H1 (cell line): ENCODE measurements around the gene PLEKHM1. TPM values are rescaled to one million over a fixed set of nuclear protein-coding genes. Genes with fewer than 3 reads are reported as not detected.

Source experiments
- CTCF ChIA-PET: fragments of 300-600 bp; sonication (Branson Sonifier 250); formaldehyde crosslinking; loops from one replicate; lab custom pipeline; 2021; ENCODE audit not compliant: partially characterized antibody; lab: Charles Lee
- POLR2A ChIA-PET: fragments of 300-600 bp; sonication (Branson Sonifier 250); formaldehyde crosslinking; loops from one replicate; lab custom pipeline; 2021; ENCODE audit warnings: inconsistent platforms; ENCODE audit not compliant: partially characterized antibody; lab: Charles Lee
- DNase-seq, 2 experiments: peaks; one replicate each; pipeline versions ENCODE4 v3.0.0 to v3.0.0-alpha.2; 2010 to 2022; ENCODE audit warnings: low spot score in 2 of 2, low read depth in 1 of 2, mixed read lengths in 1 of 2
- FAIRE-seq: peaks from 2 replicates; lab custom pipeline; 2011; peaks lifted over from hg19 to GRCh38; lab: Jason Lieb, UNC
- H2AFZ ChIP-seq: 2 replicates; pipeline ENCODE4 v1.8.1; 2012; ENCODE audit warnings: low read length, inconsistent platforms
- H2AK5ac ChIP-seq: 2 replicates; pipeline ENCODE4 v1.6.1; 2013; ENCODE audit warnings: low read depth, low read length
- H2BK120ac ChIP-seq: replicated peaks from 2 replicates; pipeline ENCODE3; 2013; ENCODE audit warnings: low read depth, low read length, inconsistent platforms
- H2BK12ac ChIP-seq: 2 replicates; pipeline ENCODE4 v1.6.1; 2013; ENCODE audit warnings: low read depth, low read length
- H2BK15ac ChIP-seq: 2 replicates; pipeline ENCODE4 v1.6.1; 2013; ENCODE audit warnings: low read length
- H2BK20ac ChIP-seq: 2 replicates; pipeline ENCODE4 v1.6.1; 2013; ENCODE audit warnings: low read length
- H2BK5ac ChIP-seq: 2 replicates; pipeline ENCODE4 v1.6.1; 2013; ENCODE audit warnings: low read depth, low read length
- H3K14ac ChIP-seq: 2 replicates; pipeline ENCODE4 v1.6.1; 2013; ENCODE audit warnings: inconsistent platforms; ENCODE audit not compliant: insufficient read length
- H3K18ac ChIP-seq: 2 replicates; pipeline ENCODE4 v1.6.1; 2013; ENCODE audit warnings: low read length; ENCODE audit errors: extremely low read depth
- H3K23ac ChIP-seq: 2 replicates; pipeline ENCODE4 v1.6.1; 2013; ENCODE audit warnings: inconsistent platforms; ENCODE audit not compliant: insufficient read length
- H3K23me2 ChIP-seq: 2 replicates; pipeline ENCODE4 v1.6.1; 2013; ENCODE audit warnings: low read depth, low read length
- H3K27ac ChIP-seq: 2 replicates; pipeline ENCODE4 v1.6.1; 2011; ENCODE audit warnings: low read depth, low read length, inconsistent platforms
- H3K27me3 ChIP-seq, 4 experiments: replicated peaks in 1 of 4; 1 replicate in 1 of 4; 2 replicates in 3 of 4; pipeline versions ENCODE4 v1.6.1 to v1.8.1; 2011 to 2013; ENCODE audit warnings: low read length in 3 of 4, mild to moderate bottlenecking in 3 of 4, inconsistent platforms in 2 of 4, mixed read lengths in 2 of 4, moderate library complexity in 1 of 4; ENCODE audit not compliant: control insufficient read depth in 3 of 4, insufficient read depth in 3 of 4; ENCODE audit errors: extremely low read depth in 1 of 4
- H3K36me3 ChIP-seq, 4 experiments: 2 replicates each; pipeline versions ENCODE4 v1.6.1 to v1.8.1; 2011 to 2013; ENCODE audit warnings: mild to moderate bottlenecking in 4 of 4, low read length in 3 of 4, moderate library complexity in 2 of 4, control low read depth in 1 of 4, inconsistent platforms in 1 of 4; ENCODE audit not compliant: insufficient read depth in 4 of 4, control insufficient read depth in 2 of 4
- H3K4ac ChIP-seq: replicated peaks from 2 replicates; pipeline ENCODE3; 2013; ENCODE audit warnings: low read length, low read depth, mixed read lengths, inconsistent platforms; ENCODE audit not compliant: insufficient read length
- H3K4me1 ChIP-seq, 4 experiments: replicated peaks in 1 of 4; 1 replicate in 1 of 4; 2 replicates in 3 of 4; pipeline versions ENCODE4 v1.6.1 to v1.8.1; 2011 to 2013; ENCODE audit warnings: low read length in 3 of 4, inconsistent platforms in 2 of 4, mixed read lengths in 1 of 4; ENCODE audit not compliant: insufficient read depth in 4 of 4, control insufficient read depth in 3 of 4
- H3K4me2 ChIP-seq, 2 experiments: 2 replicates each; pipeline versions ENCODE4 v1.6.1 to v1.8.1; 2011 to 2013; ENCODE audit warnings: low read depth in 2 of 2, low read length in 2 of 2, control low read depth in 1 of 2, inconsistent platforms in 1 of 2, mild to moderate bottlenecking in 1 of 2; ENCODE audit not compliant: insufficient read depth in 1 of 2
- H3K4me3 ChIP-seq, 4 experiments: fragments of 200-600, 300-600 bp in 1 of 4; sonication (generic), shearing (Covaris generic), sonication (Bioruptor Twin) in 1 of 4; 2 replicates each; pipeline versions ENCODE4 v1.5.1 to v1.8.1; 2011 to 2016; ENCODE audit warnings: low read length in 4 of 4, low read depth in 3 of 4, control low read depth in 2 of 4, inconsistent platforms in 2 of 4, mild to moderate bottlenecking in 2 of 4, mixed read lengths in 1 of 4, moderate library complexity in 1 of 4; ENCODE audit not compliant: insufficient read depth in 2 of 4; ENCODE audit errors: extremely low read depth in 1 of 4
- H3K56ac ChIP-seq: replicated peaks from 2 replicates; pipeline ENCODE3; 2013; ENCODE audit warnings: low read depth, mild to moderate bottlenecking, mixed read lengths, low read length, inconsistent platforms; ENCODE audit not compliant: insufficient read length
- H3K79me1 ChIP-seq: 2 replicates; pipeline ENCODE4 v1.6.1; 2013; ENCODE audit warnings: low read depth, low read length, control low read depth
- H3K79me2 ChIP-seq, 2 experiments: 2 replicates each; pipeline versions ENCODE4 v1.6.1 to v1.8.1; 2012 to 2013; ENCODE audit warnings: low read length in 2 of 2, mild to moderate bottlenecking in 2 of 2, inconsistent platforms in 1 of 2; ENCODE audit not compliant: insufficient read depth in 2 of 2, control insufficient read depth in 1 of 2
- H3K9ac ChIP-seq, 4 experiments: replicated peaks in 1 of 4; 1 replicate in 1 of 4; 2 replicates in 3 of 4; pipeline versions ENCODE4 v1.6.1 to v1.8.1; 2011 to 2013; ENCODE audit warnings: low read depth in 3 of 4, low read length in 3 of 4, control low read depth in 2 of 4, mild to moderate bottlenecking in 2 of 4, moderate library complexity in 2 of 4, inconsistent platforms in 1 of 4; ENCODE audit errors: extremely low read depth in 1 of 4
- H3K9me3 ChIP-seq, 2 experiments: 2 replicates each; pipeline versions ENCODE4 v1.6.1 to v1.8.1; 2012 to 2013; ENCODE audit warnings: mild to moderate bottlenecking in 2 of 2, moderate library complexity in 2 of 2, control low read depth in 1 of 2, inconsistent platforms in 1 of 2, low read depth in 1 of 2, low read length in 1 of 2, mixed read lengths in 1 of 2; ENCODE audit not compliant: insufficient read depth in 2 of 2
- H4K20me1 ChIP-seq, 2 experiments: replicated peaks in 1 of 2; 2 replicates each; pipeline versions ENCODE3 to v1.8.1; 2011 to 2013; ENCODE audit warnings: inconsistent platforms in 2 of 2, low read length in 2 of 2, mild to moderate bottlenecking in 1 of 2; ENCODE audit not compliant: insufficient read depth in 2 of 2, control insufficient read depth in 1 of 2
- H4K5ac ChIP-seq: 2 replicates; pipeline ENCODE4 v1.6.1; 2013; ENCODE audit warnings: low read length, low read depth, mixed read lengths, inconsistent platforms; ENCODE audit not compliant: insufficient read length
- H4K8ac ChIP-seq: 2 replicates; pipeline ENCODE4 v1.8.0; 2013; ENCODE audit warnings: mild to moderate bottlenecking, moderate library complexity, low read length, inconsistent platforms; ENCODE audit not compliant: insufficient read depth; ENCODE audit errors: extremely low read depth
- H4K91ac ChIP-seq: replicated peaks from 2 replicates; pipeline ENCODE3; 2013; ENCODE audit warnings: low read length, mixed read lengths, inconsistent platforms; ENCODE audit not compliant: insufficient read length
- JUND ChIP-seq: IDR thresholded peaks from 2 replicates; pipeline ENCODE4 v1.6.1; 2011; ENCODE audit warnings: mild to moderate bottlenecking, improper control_type of control experiment, low read length
- KDM4A ChIP-seq: IDR thresholded peaks from one replicate; pipeline ENCODE4 v1.7.1; 2012; ENCODE audit warnings: low read depth, mild to moderate bottlenecking, moderate library complexity, low read length, inconsistent platforms; ENCODE audit not compliant: severe bottlenecking
- TAF7 ChIP-seq: optimal IDR thresholded peaks from 2 replicates; pipeline ENCODE3; 2011; ENCODE audit warnings: low read depth, mild to moderate bottlenecking, inconsistent platforms, low read length, moderate library complexity, borderline replicate concordance
- TEAD4 ChIP-seq: IDR thresholded peaks from 2 replicates; pipeline ENCODE4 v1.6.1; 2012; ENCODE audit warnings: low read depth, low read length, inconsistent platforms, mixed read lengths
- WGBS, 2 experiments: shearing (Covaris generic) in 1 of 2; methylation state at CpG; one replicate each; pipeline versions ENCODE4 v1.1.6 to v1.1.7; 2013 to 2015; ENCODE audit warnings: low lambda C conversion rate in 2 of 2, mixed read lengths in 2 of 2, inconsistent platforms in 1 of 2, low coverage in 1 of 2, missing lambda C conversion rate in 1 of 2; ENCODE audit not compliant: insufficient replicate concordance in 2 of 2, insufficient coverage in 1 of 2, insufficient read length in 1 of 2; ENCODE audit errors: extremely low coverage in 1 of 2, missing lambda C conversion rate in 1 of 2; 5-methylcytosine and 5-hydroxymethylcytosine counted together
- polyA plus RNA-seq, 7 experiments: library from polyadenylated mRNA; depleted of rRNA in 3 of 7; stranded (reverse) in 5 of 7; unstranded in 2 of 7; fragments of >200 nt in 5 of 7; fragments of 200-250 nt in 2 of 7; gene quantifications; 1 replicate in 5 of 7; 2 replicates in 1 of 7; 4 replicates in 1 of 7; pipeline versions ENCODE4 v1.2.1 to v1.2.3, GENCODE V29; 2011 to 2013; ENCODE audit warnings: missing spikeins in 2 of 7, mixed read lengths in 2 of 7
- total RNA-seq: library from RNA; stranded (reverse); fragmentation: NEBNext Ultra II Directional; extraction: Animal tissue kit (Norgen Biotek cat#: 25700); gene quantifications from 2 replicates; pipeline ENCODE4 v1.2.1, GENCODE V29; 2021
- TF ChIP-seq, protein P1 (sequence below), 3 experiments: IDR thresholded peaks; 1 replicate in 2 of 3; 2 replicates in 1 of 3; pipeline versions ENCODE4 v1.5.1 to v1.6.1; 2011; ENCODE audit warnings: low read length in 3 of 3, mild to moderate bottlenecking in 3 of 3, inconsistent platforms in 2 of 3, low read depth in 1 of 3, moderate library complexity in 1 of 3; ENCODE audit not compliant: insufficient read depth in 1 of 3; ENCODE audit errors: control extremely low read depth in 1 of 3
- TF ChIP-seq, protein P2 (sequence below): IDR thresholded peaks from 2 replicates; pipeline ENCODE4 v1.6.1; 2012; ENCODE audit warnings: low read length, inconsistent platforms

Gene PLEKHM1
- total and polyA plus RNA-seq, 2 of the 8 experiments (the other 6 are each of a cell fraction or from before 2014, with no cell fraction given): 7.6 to 17.9 TPM

DNA sequence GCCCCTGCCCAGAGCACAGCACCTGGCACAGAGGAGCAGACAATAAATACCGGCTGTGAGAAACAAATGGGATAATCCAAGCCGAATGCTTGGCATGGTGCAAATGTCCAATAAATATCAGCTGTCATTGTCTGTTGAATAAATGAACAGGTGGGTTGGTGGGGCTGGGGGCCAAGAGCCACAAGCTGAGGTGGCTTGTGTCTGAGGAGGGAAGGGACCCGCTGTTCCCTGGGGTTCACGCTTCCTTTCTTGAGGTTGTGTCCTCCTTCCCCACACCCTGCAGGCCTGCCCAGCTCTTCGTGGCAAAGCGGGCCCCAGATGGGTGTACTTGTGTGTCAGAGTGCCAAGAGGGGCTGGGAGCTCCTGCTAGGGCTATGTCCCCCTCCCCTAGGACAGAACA, 96.4 kb downstream of the PLEKHM1 start:
- CTCF ChIA-PET: interaction anchor here (0.5 to 21.9 kb wide), 18 partner anchors 9 to 259 kb away, joined by 3 to 579 read pairs (median 7); partner anchors contain the start of genes ACBD4, ARHGAP27 and SPATA32
- H3K18ac ChIP-seq: no peak overlapping the region

More for the DNA sequence above, 96.4 kb downstream of the PLEKHM1 start:
- no peak overlapping the region for H4K91ac ChIP-seq
- H2BK120ac ChIP-seq: no peak overlapping the region
- POLR2A ChIA-PET: interaction anchor here (0.6 to 1.5 kb wide), 4 partner anchors 24 to 133 kb away, joined by 3 to 6 read pairs (median 3); no protein-coding TSS in a partner anchor
- H3K56ac ChIP-seq: no peak overlapping the region
- no peak overlapping the region for H3K9ac ChIP-seq
- H4K8ac ChIP-seq: no peak overlapping the region
- WGBS, 2 experiments: 91% methylated on average over 5 of the region's 6 CpGs; no CpG with 5 or more reads in 1 of the 2 experiments
- H3K23ac ChIP-seq: no peak overlapping the region
- H2AK5ac ChIP-seq: 0 out of 2 replicates have a peak overlapping the region, but pooled peaks have one; percentile 30
- no peak for TF ChIP-seq TEAD4
- no peak for TF ChIP-seq TAF7
- TF ChIP-seq, protein P1, sequence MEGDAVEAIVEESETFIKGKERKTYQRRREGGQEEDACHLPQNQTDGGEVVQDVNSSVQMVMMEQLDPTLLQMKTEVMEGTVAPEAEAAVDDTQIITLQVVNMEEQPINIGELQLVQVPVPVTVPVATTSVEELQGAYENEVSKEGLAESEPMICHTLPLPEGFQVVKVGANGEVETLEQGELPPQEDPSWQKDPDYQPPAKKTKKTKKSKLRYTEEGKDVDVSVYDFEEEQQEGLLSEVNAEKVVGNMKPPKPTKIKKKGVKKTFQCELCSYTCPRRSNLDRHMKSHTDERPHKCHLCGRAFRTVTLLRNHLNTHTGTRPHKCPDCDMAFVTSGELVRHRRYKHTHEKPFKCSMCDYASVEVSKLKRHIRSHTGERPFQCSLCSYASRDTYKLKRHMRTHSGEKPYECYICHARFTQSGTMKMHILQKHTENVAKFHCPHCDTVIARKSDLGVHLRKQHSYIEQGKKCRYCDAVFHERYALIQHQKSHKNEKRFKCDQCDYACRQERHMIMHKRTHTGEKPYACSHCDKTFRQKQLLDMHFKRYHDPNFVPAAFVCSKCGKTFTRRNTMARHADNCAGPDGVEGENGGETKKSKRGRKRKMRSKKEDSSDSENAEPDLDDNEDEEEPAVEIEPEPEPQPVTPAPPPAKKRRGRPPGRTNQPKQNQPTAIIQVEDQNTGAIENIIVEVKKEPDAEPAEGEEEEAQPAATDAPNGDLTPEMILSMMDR (IDR thresholded peaks at IDR 0.05; ENCODE audit: control extremely low read depth in 1 of 3, insufficient read depth in 1 of 3, low read depth in 1 of 3, low read length in 3 of 3): no peak
- TF ChIP-seq JUND: no peak
- no peak for TF ChIP-seq KDM4A
- TF ChIP-seq, protein P2, sequence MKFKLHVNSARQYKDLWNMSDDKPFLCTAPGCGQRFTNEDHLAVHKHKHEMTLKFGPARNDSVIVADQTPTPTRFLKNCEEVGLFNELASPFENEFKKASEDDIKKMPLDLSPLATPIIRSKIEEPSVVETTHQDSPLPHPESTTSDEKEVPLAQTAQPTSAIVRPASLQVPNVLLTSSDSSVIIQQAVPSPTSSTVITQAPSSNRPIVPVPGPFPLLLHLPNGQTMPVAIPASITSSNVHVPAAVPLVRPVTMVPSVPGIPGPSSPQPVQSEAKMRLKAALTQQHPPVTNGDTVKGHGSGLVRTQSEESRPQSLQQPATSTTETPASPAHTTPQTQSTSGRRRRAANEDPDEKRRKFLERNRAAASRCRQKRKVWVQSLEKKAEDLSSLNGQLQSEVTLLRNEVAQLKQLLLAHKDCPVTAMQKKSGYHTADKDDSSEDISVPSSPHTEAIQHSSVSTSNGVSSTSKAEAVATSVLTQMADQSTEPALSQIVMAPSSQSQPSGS: no peak
- H3K79me1 ChIP-seq: no peaks in the 10 kb centered on the region
- H3K27me3 ChIP-seq: peaks cover 0 to 2% (median 0%) of the 10 kb centered on the region in 4 experiments; a peak in 2 of 7 replicates
- H2BK5ac ChIP-seq: no peak overlapping the region
- no peaks in the 10 kb centered on the region for H4K20me1 ChIP-seq
- no peak overlapping the region for H3K4me3 ChIP-seq
- no peak overlapping the region for H3K4ac ChIP-seq
- no peaks in the 10 kb centered on the region for H3K79me2 ChIP-seq
- peaks cover 0 to 7% (median 0%) of the 10 kb centered on the region in 4 experiments; a peak in 1 of 8 replicates for H3K36me3 ChIP-seq
- no peak overlapping the region for H2BK12ac ChIP-seq
- H3K14ac ChIP-seq: no peak overlapping the region
- H3K4me2 ChIP-seq: no peak overlapping the region
- no peak overlapping the region for H4K5ac ChIP-seq
- peaks cover 0 to 4% of the 10 kb centered on the region in 2 experiments; a peak in 1 of 4 replicates for H3K9me3 ChIP-seq
- no peak overlapping the region for H3K27ac ChIP-seq
- peaks cover 0 to 9% (median 6%) of the 10 kb centered on the region in 4 experiments; a peak in 5 of 7 replicates for H3K4me1 ChIP-seq
- H2AFZ ChIP-seq: no peak overlapping the region
- DNase-seq (no peak), FAIRE-seq (no peak)
- H2BK15ac ChIP-seq: no peak overlapping the region
- no peaks in the 10 kb centered on the region; the same call in 1 of the 2 replicates for H3K23me2 ChIP-seq
- no peak overlapping the region for H2BK20ac ChIP-seq
